Gastrocnemius medialis (tissue), 4 donors: Measurements from ENCODE around the gene SASH1. TPM values are rescaled to one million over a fixed set of nuclear protein-coding genes. Genes with fewer than 3 reads are reported as not detected.
"Not testable (repeated sequence)": the region's sequence is repeated elsewhere in the genome, so short reads cannot be mapped to it uniquely, and the experiment has no call there.

Experiments
- ATAC-seq, 2 donors: fragments of 150-250 bp; one replicate each; pipeline ENCODE4 v1.9.1; 2016
- DNase-seq, 2 donors: peaks; one replicate each; pipeline ENCODE4 v3.0.0-alpha.2; 2019
- H3K27ac ChIP-seq, 4 donors: fragments of 200-600 bp; sonication (generic); 1 replicate in 1 of 4; 2 replicates in 3 of 4; pipeline ENCODE4 v1.5.1; 2016 to 2018; ENCODE audit warnings: mild to moderate bottlenecking in 2 of 4, moderate library complexity in 1 of 4
- H3K27me3 ChIP-seq, 3 donors: fragments of 200-600 bp; sonication (generic) in 2 of 3; 1 replicate in 1 of 3; 2 replicates in 2 of 3; pipeline versions ENCODE4 v1.5.1 to v1.6.0; 2016 to 2019; ENCODE audit warnings: mild to moderate bottlenecking in 1 of 3, moderate library complexity in 1 of 3
- H3K36me3 ChIP-seq, 2 donors: fragments of 200-600 bp; sonication (generic) in 1 of 2; one replicate each; pipeline ENCODE4 v1.5.1; 2017 to 2018
- H3K4me1 ChIP-seq, 2 donors: fragments of 200-600 bp; sonication (generic) in 1 of 2; one replicate each; pipeline ENCODE4 v1.5.1; 2016 to 2017; ENCODE audit warnings: mild to moderate bottlenecking in 2 of 2
- H3K4me3 ChIP-seq, 4 donors: fragments of 200-600 bp; sonication (generic) in 3 of 4; 1 replicate in 1 of 4; 2 replicates in 3 of 4; pipeline ENCODE4 v1.5.1; 2016 to 2019; ENCODE audit warnings: mild to moderate bottlenecking in 2 of 4
- H3K9me3 ChIP-seq, 3 donors: fragments of 200-600 bp; sonication (generic) in 2 of 3; 1 replicate in 1 of 3; 2 replicates in 2 of 3; pipeline ENCODE4 v1.5.1; 2016 to 2019
- CTCF ChIP-seq, 5 experiments: fragments of 450-650 bp in 3 of 5; fragments of 200-600 bp in 2 of 5; sonication (generic) in 2 of 5; IDR thresholded peaks in 4 of 5; conservative IDR thresholded peaks in 1 of 5; 1 replicate in 4 of 5; 2 replicates in 1 of 5; pipeline ENCODE4 v1.5.1; 2016 to 2019; ENCODE audit warnings: antibody characterized with exemption in 5 of 5, mild to moderate bottlenecking in 3 of 5, moderate library complexity in 3 of 5
- POLR2A ChIP-seq, 2 donors: fragments of 450-650 bp; IDR thresholded peaks; one replicate each; pipeline ENCODE4 v1.6.1; 2017; ENCODE audit warnings: antibody characterized with exemption in 2 of 2, mild to moderate bottlenecking in 2 of 2, moderate library complexity in 2 of 2
- in situ Hi-C, 4 donors: fragments of 200-750 bp; cut with MboI; loops; one replicate each; pipeline versions ENCODE4 v1.15.0 to v1.8.0; 2017; ENCODE audit warnings: low sequenced_read_pairs in 4 of 4
- intact Hi-C: fragments of 100-400 bp; cut with DNase I; formaldehyde crosslinking; loops from one replicate; pipeline ENCODE4 v1.15.1; 2023; ENCODE audit warnings: low total_unique reads
- total RNA-seq, 4 donors: library from RNA; depleted of rRNA; stranded (reverse); fragments of >200 nt; gene quantifications; one replicate each; pipeline versions ENCODE4 v1.1.0 to v1.2.3, GENCODE V29; 2016

SASH1 gene
- total RNA-seq, 4 donors from 2014 or later: 28.2 to 42.4 (median 35.4) TPM

GRCh38 chr6:148347441-148348054 lies 4.9 kb downstream of the SASH1 start:
- in situ Hi-C loops (no loop called here), intact Hi-C loops (no loop called here)
- peak overlapping the region in 2 of 4 donors; percentile 79 to 84 for H3K27ac ChIP-seq

GRCh38 chr6:148348335-148348734 lies 5.7 kb downstream of the SASH1 start:
- intact Hi-C loops (no loop called here), in situ Hi-C loops (no loop called here)
- Histone ChIP-seq H3K9me3 (no peaks in the 10 kb centered on the region), H3K27me3 (peaks cover 0 to 6% (median 0%) of the 10 kb centered on the region in 3 donors), H3K4me3 (no peak overlapping the region), H3K27ac (no peak overlapping the region), H3K36me3 (no peaks in the 10 kb centered on the region), H3K4me1 (no peaks in the 10 kb centered on the region)
- TF ChIP-seq CTCF (IDR thresholded peaks at IDR 0.05 in 4 of 5, conservative IDR thresholded peaks at IDR 0.05 in 1 of 5): no peak
- TF ChIP-seq POLR2A (IDR thresholded peaks at IDR 0.05): no peak
- no peak for DNase-seq
- ATAC-seq: no peak

More at GRCh38 chr6:148347441-148348054, 4.9 kb downstream of the SASH1 start:
- Histone ChIP-seq H3K4me1 (no peaks in the 10 kb centered on the region), H3K9me3 (no peaks in the 10 kb centered on the region), H3K36me3 (no peaks in the 10 kb centered on the region), H3K4me3 (no peak overlapping the region), H3K27me3 (peaks cover 0 to 6% (median 0%) of the 10 kb centered on the region in 3 donors)
- TF ChIP-seq CTCF (IDR thresholded peaks at IDR 0.05 in 4 of 5, conservative IDR thresholded peaks at IDR 0.05 in 1 of 5) (no peak), POLR2A (IDR thresholded peaks at IDR 0.05) (no peak)
- ATAC-seq (no peak), DNase-seq (no peak)

GRCh38 chr6:148348778-148349177 lies 6.1 kb downstream of the SASH1 start:
- H3K4me1 ChIP-seq: no peaks in the 10 kb centered on the region
- no peaks in the 10 kb centered on the region for H3K36me3 ChIP-seq
- H3K27ac ChIP-seq: no peak overlapping the region
- peaks cover 0 to 4% (median 0%) of the 10 kb centered on the region in 3 donors for H3K27me3 ChIP-seq
- no peaks in the 10 kb centered on the region for H3K9me3 ChIP-seq
- in situ Hi-C loops: no loop called here
- no peak overlapping the region for H3K4me3 ChIP-seq
- ATAC-seq: no peak
- intact Hi-C loops: no loop called here
- no peak for DNase-seq
- TF ChIP-seq POLR2A (IDR thresholded peaks at IDR 0.05): no peak
- no peak for TF ChIP-seq CTCF (IDR thresholded peaks at IDR 0.05 in 4 of 5, conservative IDR thresholded peaks at IDR 0.05 in 1 of 5)

- Histone ChIP-seq H3K9me3 (no peaks in the 10 kb centered on the region), H3K27me3 (no peaks in the 10 kb centered on the region), H3K4me1 (no peaks in the 10 kb centered on the region), H3K27ac (no peak overlapping the region), H3K4me3 (no peak overlapping the region), H3K36me3 (no peaks in the 10 kb centered on the region)
- in situ Hi-C loops: no loop called here
- TF ChIP-seq CTCF (IDR thresholded peaks at IDR 0.05 in 4 of 5, conservative IDR thresholded peaks at IDR 0.05 in 1 of 5): no peak
- no peak for TF ChIP-seq POLR2A (IDR thresholded peaks at IDR 0.05)
- ATAC-seq: no peak
- DNase-seq: no peak
- intact Hi-C loops: no loop called here
These were observed 6.8 kb downstream of the SASH1 start for GRCh38 chr6:148349466-148349865.

GRCh38 chr6:148351309-148351708 lies 8.7 kb downstream of the SASH1 start:
- no peak for DNase-seq
- no peak for ATAC-seq
- H3K4me3 ChIP-seq: no peak overlapping the region

GRCh38 chr6:148352421-148352820 lies 9.8 kb downstream of the SASH1 start:
- H3K4me3 ChIP-seq, H3K4me1 ChIP-seq, DNase-seq, H3K9me3 ChIP-seq, H3K36me3 ChIP-seq, H3K27me3 ChIP-seq, intact Hi-C loops, ATAC-seq, in situ Hi-C loops, H3K27ac ChIP-seq: not testable (repeated sequence)

More at GRCh38 chr6:148351309-148351708, 8.7 kb downstream of the SASH1 start:
- Histone ChIP-seq H3K9me3 (no peaks in the 10 kb centered on the region), H3K36me3 (no peaks in the 10 kb centered on the region), H3K4me1 (no peaks in the 10 kb centered on the region), H3K27me3 (no peaks in the 10 kb centered on the region), H3K27ac (no peak overlapping the region)
- in situ Hi-C loops: no loop called here
- intact Hi-C loops: no loop called here
- TF ChIP-seq CTCF (IDR thresholded peaks at IDR 0.05 in 4 of 5, conservative IDR thresholded peaks at IDR 0.05 in 1 of 5): no peak
- no peak for TF ChIP-seq POLR2A (IDR thresholded peaks at IDR 0.05)
